Keratinocyte (primary cell): ENCODE measurements around the gene RASD1. TPM values are rescaled to one million over a fixed set of nuclear protein-coding genes. Genes with fewer than 3 reads are reported as not detected.

ENCODE experiments used
- DNase-seq: peaks from one replicate; pipeline ENCODE4 v3.0.0-alpha.2; 2011; ENCODE audit warnings: low read depth, missing footprints, low spot score
- FAIRE-seq: peaks from 2 replicates; lab custom pipeline; 2011; peaks lifted over from hg19 to GRCh38; lab: Jason Lieb, UNC
- H2AFZ ChIP-seq: 2 replicates; pipeline ENCODE4 v1.6.0; 2012; ENCODE audit warnings: low read length, control low read depth, inconsistent platforms; ENCODE audit not compliant: control insufficient read depth
- H3K27ac ChIP-seq: 2 replicates; pipeline ENCODE4 v1.5.1; 2011; ENCODE audit warnings: low read length; ENCODE audit not compliant: control insufficient read depth, insufficient read depth
- H3K27me3 ChIP-seq: 3 replicates; pipeline ENCODE4 v1.6.0; 2011; ENCODE audit warnings: low read length; ENCODE audit not compliant: control insufficient read depth, insufficient read depth; ENCODE audit errors: extremely low read depth
- H3K36me3 ChIP-seq, 2 experiments: 2 replicates in 1 of 2; 3 replicates in 1 of 2; pipeline ENCODE4 v1.5.1; 2011; ENCODE audit warnings: low read length in 2 of 2, mild to moderate bottlenecking in 1 of 2; ENCODE audit not compliant: control insufficient read depth in 2 of 2, insufficient read depth in 2 of 2; ENCODE audit errors: extremely low read depth in 1 of 2
- H3K4me1 ChIP-seq: 3 replicates; pipeline ENCODE4 v1.5.1; 2011; ENCODE audit warnings: low read length; ENCODE audit not compliant: control insufficient read depth, insufficient read depth; ENCODE audit errors: extremely low read depth
- H3K4me2 ChIP-seq: 3 replicates; pipeline ENCODE4 v1.6.0; 2011; ENCODE audit warnings: low read depth, low read length; ENCODE audit not compliant: control insufficient read depth, insufficient read depth; ENCODE audit errors: extremely low read depth
- H3K4me3 ChIP-seq, 3 experiments: fragments of 200-600 bp in 1 of 3; sonication (generic) in 1 of 3; 2 replicates in 2 of 3; 3 replicates in 1 of 3; pipeline ENCODE4 v1.5.1; 2011 to 2016; ENCODE audit warnings: low read length in 3 of 3, mild to moderate bottlenecking in 3 of 3, control low read depth in 2 of 3, inconsistent platforms in 1 of 3, low read depth in 1 of 3, mixed read lengths in 1 of 3, mixed run types in 1 of 3, moderate library complexity in 1 of 3; ENCODE audit not compliant: control insufficient read depth in 2 of 3, insufficient read depth in 2 of 3; ENCODE audit errors: extremely low read depth in 1 of 3
- H3K79me2 ChIP-seq: 2 replicates; pipeline ENCODE4 v1.6.0; 2012; ENCODE audit warnings: low read length; ENCODE audit not compliant: control insufficient read depth, insufficient read depth
- H3K9ac ChIP-seq: 3 replicates; pipeline ENCODE4 v1.6.0; 2011; ENCODE audit warnings: low read length; ENCODE audit not compliant: control insufficient read depth, insufficient read depth; ENCODE audit errors: extremely low read depth
- H3K9me1 ChIP-seq: 3 replicates; pipeline ENCODE4 v1.6.0; 2011; ENCODE audit warnings: low read length; ENCODE audit not compliant: control insufficient read depth, insufficient read depth; ENCODE audit errors: extremely low read depth
- H3K9me3 ChIP-seq: 2 replicates; pipeline ENCODE4 v1.5.1; 2012; ENCODE audit warnings: low read depth, low read length; ENCODE audit not compliant: control insufficient read depth
- H4K20me1 ChIP-seq: 3 replicates; pipeline ENCODE4 v1.6.0; 2011; ENCODE audit warnings: low read length; ENCODE audit not compliant: control insufficient read depth, insufficient read depth; ENCODE audit errors: extremely low read depth
- EZH2 ChIP-seq: IDR thresholded peaks from one replicate; pipeline ENCODE4 v1.6.1; 2012; ENCODE audit warnings: inconsistent platforms, mild to moderate bottlenecking, low read length, moderate library complexity
- dilution Hi-C: fragments of 300-500 bp; cut with MboI; formaldehyde crosslinking; loops from one replicate; pipeline ENCODE4 v1.7.0; 2020; ENCODE audit warnings: low sequenced_read_pairs; ENCODE audit not compliant: extremely low pct_ligation_motif_present
- polyA plus RNA-seq, 5 experiments: library from polyadenylated mRNA; depleted of rRNA in 3 of 5; stranded (reverse) in 3 of 5; stranded (forward) in 1 of 5; unstranded in 1 of 5; fragments of >200 nt; gene quantifications; 1 replicate in 1 of 5; 2 replicates in 3 of 5; 3 replicates in 1 of 5; pipeline versions ENCODE4 v1.2.1 to v1.2.3, GENCODE V29; 2011 to 2012; ENCODE audit warnings: missing spikeins in 2 of 5, low read depth in 1 of 5, low replicate concordance in 1 of 5
- TF ChIP-seq, protein P1 (sequence below), 3 experiments: IDR thresholded peaks in 1 of 3; conservative IDR thresholded peaks in 1 of 3; optimal IDR thresholded peaks in 1 of 3; 2 replicates in 2 of 3; 3 replicates in 1 of 3; pipeline versions ENCODE3 to v1.5.1; 2011; ENCODE audit warnings: low read length in 3 of 3, mild to moderate bottlenecking in 3 of 3, moderate library complexity in 2 of 3, control low read depth in 1 of 3, inconsistent platforms in 1 of 3; ENCODE audit not compliant: insufficient read depth in 2 of 3; ENCODE audit errors: extremely low read depth in 1 of 3

RASD1 gene
- polyA plus RNA-seq, 1 donor (not counting 4 experiments of a cell fraction or from before 2014, with no cell fraction given) = 0.20 TPM

GRCh38 chr17:17538417-17539391 is 42.5 kb upstream of the RASD1 start:
- H2AFZ ChIP-seq = no peak overlapping the region
- FAIRE-seq (no peak), DNase-seq (no peak)
- H3K27me3 ChIP-seq = no peaks in the 10 kb centered on the region
- H3K79me2 ChIP-seq = no peaks in the 10 kb centered on the region
- no peak overlapping the region for H3K9ac ChIP-seq
- no peak overlapping the region for H3K4me3 ChIP-seq
- H3K36me3 ChIP-seq = no peaks in the 10 kb centered on the region
- peaks cover 4% of the 10 kb centered on the region for H4K20me1 ChIP-seq
- TF ChIP-seq, protein P1, sequence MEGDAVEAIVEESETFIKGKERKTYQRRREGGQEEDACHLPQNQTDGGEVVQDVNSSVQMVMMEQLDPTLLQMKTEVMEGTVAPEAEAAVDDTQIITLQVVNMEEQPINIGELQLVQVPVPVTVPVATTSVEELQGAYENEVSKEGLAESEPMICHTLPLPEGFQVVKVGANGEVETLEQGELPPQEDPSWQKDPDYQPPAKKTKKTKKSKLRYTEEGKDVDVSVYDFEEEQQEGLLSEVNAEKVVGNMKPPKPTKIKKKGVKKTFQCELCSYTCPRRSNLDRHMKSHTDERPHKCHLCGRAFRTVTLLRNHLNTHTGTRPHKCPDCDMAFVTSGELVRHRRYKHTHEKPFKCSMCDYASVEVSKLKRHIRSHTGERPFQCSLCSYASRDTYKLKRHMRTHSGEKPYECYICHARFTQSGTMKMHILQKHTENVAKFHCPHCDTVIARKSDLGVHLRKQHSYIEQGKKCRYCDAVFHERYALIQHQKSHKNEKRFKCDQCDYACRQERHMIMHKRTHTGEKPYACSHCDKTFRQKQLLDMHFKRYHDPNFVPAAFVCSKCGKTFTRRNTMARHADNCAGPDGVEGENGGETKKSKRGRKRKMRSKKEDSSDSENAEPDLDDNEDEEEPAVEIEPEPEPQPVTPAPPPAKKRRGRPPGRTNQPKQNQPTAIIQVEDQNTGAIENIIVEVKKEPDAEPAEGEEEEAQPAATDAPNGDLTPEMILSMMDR (optimal IDR thresholded peaks at IDR 0.05 in 1 of 3, IDR thresholded peaks at IDR 0.05 in 1 of 3, conservative IDR thresholded peaks at IDR 0.05 in 1 of 3; ENCODE audit: extremely low read depth in 1 of 3, insufficient read depth in 2 of 3, low read length in 3 of 3) = no peak
- TF ChIP-seq EZH2 = no peak
- no peak overlapping the region for H3K27ac ChIP-seq
- H3K4me1 ChIP-seq = no peaks in the 10 kb centered on the region
- H3K9me3 ChIP-seq = no peaks in the 10 kb centered on the region
- no peaks in the 10 kb centered on the region for H3K9me1 ChIP-seq
- H3K4me2 ChIP-seq = no peak overlapping the region
- dilution Hi-C loops = no loop called here

DNA sequence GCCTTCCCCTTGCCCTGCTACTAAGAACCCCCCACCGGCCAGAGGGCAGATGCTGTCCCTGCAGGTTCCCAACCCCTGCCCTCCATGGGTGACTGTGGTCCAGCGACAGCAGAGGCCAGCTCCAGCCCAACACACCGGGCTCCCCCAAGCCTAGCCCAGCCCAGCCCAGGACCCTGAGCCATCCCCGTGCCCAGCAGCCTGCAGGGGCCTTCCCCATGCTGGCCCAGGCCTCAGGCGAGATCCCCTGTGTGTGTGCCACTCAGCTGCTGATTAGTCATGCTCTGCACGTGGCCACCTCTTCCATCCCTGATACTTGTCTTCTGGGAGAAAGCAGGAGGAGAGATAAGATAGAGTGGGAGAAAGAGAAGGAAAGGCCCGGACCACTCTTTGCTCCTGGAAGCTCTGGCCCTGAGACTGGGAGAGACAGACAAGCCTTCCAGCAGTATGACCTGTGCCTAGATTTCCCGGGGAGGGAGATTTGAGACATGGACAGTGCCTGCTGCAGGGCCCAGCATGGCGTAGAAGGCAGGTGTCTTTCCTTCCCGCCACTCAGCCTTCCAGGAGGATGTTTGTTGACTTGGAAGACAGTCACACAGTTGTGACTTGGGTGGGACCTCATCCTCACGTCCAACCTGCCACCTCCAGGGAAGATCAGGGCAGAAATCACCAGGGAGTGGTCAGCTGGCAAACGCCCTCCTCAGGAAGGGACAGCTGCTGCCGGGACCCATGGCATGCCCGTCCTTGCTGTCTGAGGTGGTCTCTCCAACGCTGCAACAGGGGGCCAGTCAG is 41.3 kb upstream of the RASD1 start:
- no peaks in the 10 kb centered on the region for H3K36me3 ChIP-seq
- no peak overlapping the region for H3K27ac ChIP-seq
- FAIRE-seq (no peak), DNase-seq (no peak)
- H4K20me1 ChIP-seq = no peaks in the 10 kb centered on the region
- no peak overlapping the region for H2AFZ ChIP-seq
- no peaks in the 10 kb centered on the region for H3K9me1 ChIP-seq
- H3K9ac ChIP-seq = no peak overlapping the region
- dilution Hi-C loops = no loop called here
- TF ChIP-seq, protein P1 (optimal IDR thresholded peaks at IDR 0.05 in 1 of 3, IDR thresholded peaks at IDR 0.05 in 1 of 3, conservative IDR thresholded peaks at IDR 0.05 in 1 of 3; ENCODE audit: extremely low read depth in 1 of 3, insufficient read depth in 2 of 3, low read length in 3 of 3) = no peak
- TF ChIP-seq EZH2 = no peak
- no peak overlapping the region for H3K4me2 ChIP-seq
- no peak overlapping the region for H3K4me3 ChIP-seq
- H3K79me2 ChIP-seq = no peaks in the 10 kb centered on the region
- no peaks in the 10 kb centered on the region for H3K4me1 ChIP-seq
- no peaks in the 10 kb centered on the region for H3K9me3 ChIP-seq
- H3K27me3 ChIP-seq = no peaks in the 10 kb centered on the region
